Gastroesophageal sphincter (tissue), 3 donors: ENCODE data around the gene GNG11.

Experiments
- POLR2A ChIP-seq, 2 donors: fragments of 450-650 bp; IDR thresholded peaks; one replicate each; pipeline ENCODE4 v1.6.1; 2017; ENCODE audit warnings: antibody characterized with exemption in 2 of 2, mild to moderate bottlenecking in 2 of 2, moderate library complexity in 1 of 2
- POLR2AphosphoS5 ChIP-seq: sonication (generic); formaldehyde crosslinking; IDR thresholded peaks from one replicate; pipeline ENCODE4 v1.6.1; 2017; ENCODE audit warnings: antibody characterized with exemption
- TF ChIP-seq, protein P1 (sequence below), 4 experiments: fragments of 200-600 bp in 2 of 4; fragments of 450-650 bp in 2 of 4; sonication (generic) in 1 of 4; IDR thresholded peaks; one replicate each; pipeline ENCODE4 v1.5.1; 2017 to 2019; ENCODE audit warnings: antibody characterized with exemption in 4 of 4, mild to moderate bottlenecking in 2 of 4, moderate library complexity in 2 of 4

DNA sequence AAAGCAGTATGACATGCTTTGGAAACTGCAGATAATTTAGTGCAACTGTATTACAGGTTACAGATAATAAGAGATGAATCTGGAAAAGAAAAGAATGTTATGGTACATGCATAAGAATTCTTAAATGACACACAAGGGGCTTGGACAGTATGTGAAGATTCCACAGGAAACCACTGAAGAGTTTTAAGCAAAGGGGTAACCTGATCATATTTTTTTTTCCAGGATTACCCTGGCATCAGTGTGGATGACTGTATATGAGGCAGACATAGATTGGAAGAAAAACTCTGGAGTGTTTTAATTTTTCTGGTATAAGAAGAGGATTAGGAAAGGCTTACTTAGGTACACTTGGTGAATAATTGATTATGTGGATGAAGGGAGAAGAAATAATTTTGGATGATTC lies 39.1 kb upstream of the GNG11 start:
- TF ChIP-seq POLR2AphosphoS5, result no peak
- TF ChIP-seq, protein P1, sequence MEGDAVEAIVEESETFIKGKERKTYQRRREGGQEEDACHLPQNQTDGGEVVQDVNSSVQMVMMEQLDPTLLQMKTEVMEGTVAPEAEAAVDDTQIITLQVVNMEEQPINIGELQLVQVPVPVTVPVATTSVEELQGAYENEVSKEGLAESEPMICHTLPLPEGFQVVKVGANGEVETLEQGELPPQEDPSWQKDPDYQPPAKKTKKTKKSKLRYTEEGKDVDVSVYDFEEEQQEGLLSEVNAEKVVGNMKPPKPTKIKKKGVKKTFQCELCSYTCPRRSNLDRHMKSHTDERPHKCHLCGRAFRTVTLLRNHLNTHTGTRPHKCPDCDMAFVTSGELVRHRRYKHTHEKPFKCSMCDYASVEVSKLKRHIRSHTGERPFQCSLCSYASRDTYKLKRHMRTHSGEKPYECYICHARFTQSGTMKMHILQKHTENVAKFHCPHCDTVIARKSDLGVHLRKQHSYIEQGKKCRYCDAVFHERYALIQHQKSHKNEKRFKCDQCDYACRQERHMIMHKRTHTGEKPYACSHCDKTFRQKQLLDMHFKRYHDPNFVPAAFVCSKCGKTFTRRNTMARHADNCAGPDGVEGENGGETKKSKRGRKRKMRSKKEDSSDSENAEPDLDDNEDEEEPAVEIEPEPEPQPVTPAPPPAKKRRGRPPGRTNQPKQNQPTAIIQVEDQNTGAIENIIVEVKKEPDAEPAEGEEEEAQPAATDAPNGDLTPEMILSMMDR (IDR thresholded peaks at IDR 0.05), result no peak
- TF ChIP-seq POLR2A (IDR thresholded peaks at IDR 0.05), result no peak
